ENCODE measurements around the gene GUCY1A1.

Gene GUCY1A1

DNA sequence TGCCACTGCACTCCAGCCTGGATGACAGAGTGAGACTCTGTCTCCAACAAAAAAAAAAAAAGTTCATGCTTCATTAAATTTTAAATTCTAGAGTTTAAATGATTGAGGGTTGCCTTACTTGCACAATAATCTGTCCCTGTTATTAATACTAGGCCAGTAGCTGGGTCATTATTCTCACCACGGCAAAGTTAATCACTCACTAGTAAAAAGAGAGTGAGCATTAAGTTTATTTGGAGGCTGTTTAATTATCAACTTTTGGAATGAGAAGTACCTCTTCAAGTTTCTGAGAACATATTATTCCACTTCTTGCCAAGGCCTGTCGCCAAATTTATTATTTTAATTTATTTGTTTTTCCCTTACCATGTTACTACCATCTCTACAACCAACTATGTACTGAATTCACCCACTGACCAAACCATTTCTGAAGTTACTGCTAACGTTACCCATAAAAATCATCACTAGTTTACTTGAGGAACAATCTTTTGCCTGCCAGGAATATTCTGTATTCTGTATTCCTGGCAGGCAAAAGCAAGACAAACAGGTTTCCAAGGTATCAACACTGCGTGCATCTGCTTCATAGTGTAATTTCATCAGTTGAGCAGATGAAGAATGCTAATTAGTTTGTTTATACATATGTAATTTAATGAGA, 26.5 kb downstream of the GUCY1A1 start:
- no peak for DNase-seq (ENCODE audit: low read depth, low spot score)

- no peak for DNase-seq (ENCODE audit: low read depth, low spot score)
Measured at GRCh38 chr4:155694100-155694785, 27.6 kb downstream of the GUCY1A1 start.

- no peak for DNase-seq (ENCODE audit: low read depth, low spot score)
Measured at GRCh38 chr4:155696226-155696625, 29.6 kb downstream of the GUCY1A1 start.

DNA sequence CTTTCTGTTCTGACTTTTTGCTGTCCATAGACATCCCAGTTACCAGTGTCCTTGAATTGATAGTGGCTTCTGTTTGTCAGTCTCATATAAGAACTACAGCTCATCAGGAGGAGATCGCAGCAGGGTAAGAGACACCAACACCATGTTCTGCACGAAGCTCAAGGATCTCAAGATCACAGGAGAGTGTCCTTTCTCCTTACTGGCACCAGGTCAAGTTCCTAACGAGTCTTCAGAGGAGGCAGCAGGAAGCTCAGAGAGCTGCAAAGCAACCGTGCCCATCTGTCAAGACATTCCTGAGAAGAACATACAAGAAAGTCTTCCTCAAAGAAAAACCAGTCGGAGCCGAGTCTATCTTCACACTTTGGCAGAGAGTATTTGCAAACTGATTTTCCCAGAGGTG, 30.1 kb downstream of the GUCY1A1 start:
- no peak for DNase-seq (ENCODE audit: low read depth, low spot score)

- DNase-seq (ENCODE audit: low read depth, low spot score) = no peak
Measured at GRCh38 chr4:155701827-155702226, 35.2 kb downstream of the GUCY1A1 start.

DNA sequence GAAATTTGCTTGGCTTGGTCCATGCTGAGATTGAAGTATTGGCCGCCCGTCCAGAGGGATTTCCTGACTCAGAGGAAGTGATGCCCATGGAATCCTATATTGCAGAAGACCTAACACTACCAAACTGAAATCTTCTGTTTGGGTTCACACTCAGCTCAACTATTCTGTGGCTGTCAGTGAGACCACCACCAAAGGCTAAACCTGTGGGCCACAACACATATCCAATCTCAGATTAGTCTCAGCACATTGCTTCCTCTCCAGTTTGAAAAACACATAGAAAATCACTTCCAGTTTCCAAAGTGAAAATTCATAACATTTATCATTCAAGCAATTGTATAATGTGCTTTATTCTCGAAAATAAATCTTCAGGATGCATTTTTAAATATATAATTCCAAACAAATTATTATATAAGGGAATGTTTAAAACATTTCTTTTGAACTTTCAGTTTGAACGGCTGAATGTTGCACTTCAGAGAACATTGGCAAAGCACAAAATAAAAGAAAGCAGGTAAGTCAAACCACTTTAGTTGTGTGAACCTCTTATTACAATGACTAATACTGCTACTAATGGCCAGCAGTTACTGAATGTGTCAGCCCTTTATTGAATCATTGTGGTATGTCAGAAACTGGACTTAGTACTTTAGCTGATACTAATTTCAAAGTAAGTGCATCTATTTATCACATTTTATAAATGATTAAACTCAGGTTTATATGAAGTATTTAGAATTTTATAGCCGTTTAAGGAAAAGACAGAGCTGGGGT, 37.0 kb downstream of the GUCY1A1 start:
- no peak for DNase-seq (ENCODE audit: low read depth, low spot score)

- no peak for DNase-seq (ENCODE audit: low read depth, low spot score)
Measured at GRCh38 chr4:155704841-155705404, 38.3 kb downstream of the GUCY1A1 start.

DNA sequence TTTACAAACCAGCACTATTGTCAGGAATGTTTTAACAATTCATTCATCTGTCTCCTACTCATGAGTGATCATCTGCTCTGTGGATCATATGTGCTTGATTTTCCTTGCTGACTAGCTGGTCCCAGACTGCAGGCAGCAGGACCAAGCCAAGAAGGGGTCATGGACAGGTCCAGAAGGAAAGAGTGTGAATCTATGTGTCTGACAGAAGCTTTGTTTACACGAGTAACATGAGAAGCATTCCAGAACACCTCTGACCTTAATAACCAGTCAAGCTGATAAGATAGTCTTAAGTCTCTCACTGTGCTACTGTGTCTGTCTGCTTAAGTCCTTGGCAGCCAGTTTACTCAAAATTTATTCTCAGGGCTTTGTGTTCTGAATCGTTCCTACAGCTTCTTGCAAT, 39.0 kb downstream of the GUCY1A1 start:
- DNase-seq (ENCODE audit: low read depth, low spot score) = no peak

DNA sequence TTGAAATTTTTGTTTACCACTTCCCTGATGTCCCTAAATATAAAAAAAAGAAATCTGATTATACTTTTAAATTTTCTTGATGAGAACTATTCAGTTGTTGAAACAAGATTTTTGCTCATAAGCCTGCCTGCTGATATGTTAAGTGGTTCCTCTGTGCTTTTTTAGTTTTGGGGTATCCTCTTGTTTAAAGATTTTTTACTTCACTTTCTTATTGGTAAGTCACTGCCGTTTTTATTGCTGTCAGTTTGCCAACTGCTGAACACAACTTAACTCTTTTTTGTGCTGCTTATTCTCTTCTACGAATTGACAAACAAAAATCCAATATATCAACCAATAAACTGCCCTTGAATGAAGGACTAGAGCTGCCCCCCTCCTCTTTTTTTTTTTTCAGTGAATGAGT, 39.5 kb downstream of the GUCY1A1 start:
- DNase-seq (ENCODE audit: low read depth, low spot score) = no peak

GRCh38 chr4:155707251-155707650, 40.6 kb downstream of the GUCY1A1 start:
- DNase-seq (ENCODE audit: low read depth, low spot score) = no peak

- DNase-seq (ENCODE audit: low read depth, low spot score) = no peak
Measured at GRCh38 chr4:155708782-155709181, 42.1 kb downstream of the GUCY1A1 start.

GRCh38 chr4:155709918-155710317, 43.3 kb downstream of the GUCY1A1 start:
- no peak for DNase-seq (ENCODE audit: low read depth, low spot score)

GRCh38 chr4:155711556-155711955, 44.9 kb downstream of the GUCY1A1 start:
- DNase-seq (ENCODE audit: low read depth, low spot score) = no peak

DNA sequence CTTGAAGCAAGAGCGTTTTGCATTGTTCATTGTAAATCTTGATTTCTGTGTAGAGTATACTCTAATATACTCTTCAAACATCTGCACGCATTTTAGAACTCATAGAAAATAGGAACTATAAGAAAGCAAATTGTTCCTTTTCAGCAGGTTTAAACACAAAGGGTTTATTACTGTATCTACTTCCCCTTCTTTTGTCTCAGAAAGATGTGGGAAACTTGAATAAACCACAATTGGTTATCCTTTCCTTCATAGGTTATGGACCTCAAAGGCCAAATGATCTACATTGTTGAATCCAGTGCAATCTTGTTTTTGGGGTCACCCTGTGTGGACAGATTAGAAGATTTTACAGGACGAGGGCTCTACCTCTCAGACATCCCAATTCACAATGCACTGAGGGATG, 46.2 kb downstream of the GUCY1A1 start:
- no peak for DNase-seq (ENCODE audit: low read depth, low spot score)

DNA sequence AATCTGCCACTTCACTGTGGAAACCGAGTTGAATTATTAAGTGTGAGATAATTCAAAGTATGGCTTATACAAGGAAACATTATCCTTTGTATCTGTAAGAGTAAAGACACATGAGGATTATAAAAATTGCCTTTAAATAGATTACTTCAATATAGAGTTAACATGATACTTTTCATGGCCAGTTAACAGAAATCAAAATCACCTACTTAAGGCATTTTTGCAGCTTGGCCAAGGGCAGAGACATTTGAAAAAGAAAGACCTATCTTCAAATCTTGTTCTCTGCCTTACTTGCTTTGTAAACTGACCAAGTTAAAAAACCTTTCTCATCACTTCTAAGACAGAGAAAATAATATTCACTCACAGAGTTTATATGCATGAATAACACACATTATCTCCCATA, 47.3 kb downstream of the GUCY1A1 start:
- no peak for DNase-seq (ENCODE audit: low read depth, low spot score)

GRCh38 chr4:155722336-155722735, 55.7 kb downstream of the GUCY1A1 start:
- no peak for DNase-seq (ENCODE audit: low read depth, low spot score)

- DNase-seq (ENCODE audit: low read depth, low spot score) = no peak
Measured at GRCh38 chr4:155722816-155723499, 56.3 kb downstream of the GUCY1A1 start.

GRCh38 chr4:155724731-155725130, 58.1 kb downstream of the GUCY1A1 start:
- DNase-seq (ENCODE audit: low read depth, low spot score) = no peak

GRCh38 chr4:155734065-155734464, 67.4 kb downstream of the GUCY1A1 start:
- DNase-seq (ENCODE audit: low read depth, low spot score) = no peak

- no peak for DNase-seq (ENCODE audit: low read depth, low spot score)
Measured at GRCh38 chr4:155734951-155735350, 68.3 kb downstream of the GUCY1A1 start.

DNA sequence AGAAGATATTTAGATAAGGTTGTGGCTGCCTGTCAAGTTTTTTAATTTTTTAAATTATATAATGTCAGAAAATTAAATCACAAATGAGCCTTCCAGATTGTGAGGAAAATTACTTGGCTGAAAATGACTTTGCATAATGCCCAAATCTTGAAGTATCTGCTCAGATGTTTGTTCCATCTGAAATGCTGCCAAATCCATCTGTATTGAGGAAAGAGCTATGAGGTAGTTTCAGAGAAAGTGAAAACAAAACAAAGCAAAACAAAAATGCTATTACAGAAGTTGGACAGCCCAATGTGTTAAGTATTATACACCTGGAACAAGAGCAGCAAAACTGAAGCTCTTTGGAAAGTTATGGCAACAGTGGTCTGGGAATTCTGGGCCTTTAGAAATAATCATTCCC, 68.8 kb downstream of the GUCY1A1 start:
- DNase-seq (ENCODE audit: low read depth, low spot score) = no peak

DNA sequence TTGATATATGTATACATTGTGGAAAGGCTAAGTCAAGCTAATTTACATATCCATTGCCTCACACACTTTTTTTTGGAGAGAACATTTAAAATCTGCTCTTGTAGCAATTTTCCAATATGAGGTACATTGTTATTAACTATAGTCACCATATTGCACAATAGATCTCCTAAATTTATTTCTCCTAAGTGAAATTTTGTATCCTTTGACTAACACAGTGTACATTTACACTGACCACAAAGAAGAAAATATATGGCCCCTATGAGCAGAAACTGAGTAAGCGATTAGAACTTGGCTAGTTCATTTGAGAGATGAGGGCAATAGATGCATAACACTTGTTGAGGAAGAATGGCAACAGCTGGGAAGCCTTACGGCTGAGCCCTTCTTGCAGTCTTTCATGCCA, 71.9 kb downstream of the GUCY1A1 start:
- DNase-seq (ENCODE audit: low read depth, low spot score) = no peak
